Right lobe of liver (tissue), 4 donors: ENCODE results near the gene OLIG2.

Experiments
- CTCF ChIP-seq, 4 donors: fragments of 200-600 bp in 3 of 4; fragments of 450-650 bp in 1 of 4; IDR thresholded peaks; one replicate each; pipeline versions ENCODE4 v1.5.1 to v1.8.0; 2016 to 2022; ENCODE audit warnings: antibody characterized with exemption in 4 of 4, mild to moderate bottlenecking in 2 of 4
- POLR2A ChIP-seq: fragments of 450-650 bp; IDR thresholded peaks from one replicate; pipeline ENCODE4 v1.6.1; 2017; ENCODE audit warnings: antibody characterized with exemption, mild to moderate bottlenecking
- donor health status: DM: no; HTN: no; CAD: no.
- donor health status: DM: no; HTN: no; CAD: no.
- donor health status: DM: no; HTN: yes; CAD: no.

- TF ChIP-seq CTCF (IDR thresholded peaks at IDR 0.05) (no peak), POLR2A (no peak)
Observed at GRCh38 chr21:33025106-33025488, 638 bp upstream of the OLIG2 start.
